Stimulated activated CD4-positive, alpha-beta T cell treated with anti-CD3 and anti-CD28 coated beads, TNF-alpha, amount 100 ng/mL, for 24 hours (primary cell): Measurements from ENCODE around the gene IL2RA.
"Not testable (repeated sequence)": the region's sequence is repeated elsewhere in the genome, so short reads cannot be mapped to it uniquely, and the experiment has no call there.

ENCODE experiments used
- DNase-seq, 3 experiments: peaks; one replicate each; pipeline ENCODE4 v3.0.0-alpha.2; 2020; ENCODE audit warnings: low read depth in 3 of 3

The IL2RA gene

GRCh38 chr10:6062101-6062771 is at the start of gene IL2RA:
Gene IL2RA, minus strand, starts transcription at chr10:6062367. Its CDS starts 216 bp downstream, at chr10:6062151.
- DNase-seq: peak in 1 of 3 experiments; percentile 77

- no peak for DNase-seq
Measured at GRCh38 chr10:6110136-6110535, 48.0 kb upstream of the IL2RA start.

GRCh38 chr10:6109444-6109775 is 47.2 kb upstream of the IL2RA start:
- DNase-seq: no peak

- DNase-seq: no peak
Measured at GRCh38 chr10:6108631-6109443, 46.7 kb upstream of the IL2RA start.

- no peak for DNase-seq
Measured at GRCh38 chr10:6108072-6108471, 45.9 kb upstream of the IL2RA start.

- DNase-seq: not testable (repeated sequence)
Measured at GRCh38 chr10:6107616-6108015, 45.4 kb upstream of the IL2RA start.

GRCh38 chr10:6103591-6103990 is 41.4 kb upstream of the IL2RA start:
- no peak for DNase-seq

- DNase-seq: no peak
Measured at GRCh38 chr10:6102128-6102527, 40.0 kb upstream of the IL2RA start.

GRCh38 chr10:6101181-6101580 is 39.0 kb upstream of the IL2RA start:
- no peak for DNase-seq

GRCh38 chr10:6100370-6100769 is 38.2 kb upstream of the IL2RA start:
- DNase-seq: no peak

GRCh38 chr10:6098156-6098555 is 36.0 kb upstream of the IL2RA start:
- no peak for DNase-seq

- DNase-seq: no peak
Measured at GRCh38 chr10:6097063-6097462, 34.9 kb upstream of the IL2RA start.

- DNase-seq: no peak
Measured at GRCh38 chr10:6095810-6096570, 33.8 kb upstream of the IL2RA start.

GRCh38 chr10:6092731-6093130 is 30.6 kb upstream of the IL2RA start:
- DNase-seq: no peak

- DNase-seq: no peak
Measured at GRCh38 chr10:6091630-6092029, 29.5 kb upstream of the IL2RA start.

GRCh38 chr10:6089334-6090219 is 27.4 kb upstream of the IL2RA start:
- DNase-seq: no peak

GRCh38 chr10:6088721-6089333 is 26.7 kb upstream of the IL2RA start, which contains the start of gene RBM17:
Gene RBM17, plus strand, starts transcription at chr10:6089034. Its CDS starts 8,032 bp downstream, at chr10:6097066.
- DNase-seq: peak; percentile 96 to 98 (median 97)

GRCh38 chr10:6086375-6087233 is 24.4 kb upstream of the IL2RA start:
- DNase-seq: peak; percentile 72 to 88 (median 75)

GRCh38 chr10:6083523-6084475 is 21.6 kb upstream of the IL2RA start:
- peak in 2 of 3 experiments; percentile 55 to 67 for DNase-seq
